ENCODE data around the gene SUSD1.
"Not testable (repeated sequence)": the region's sequence is repeated elsewhere in the genome, so short reads cannot be mapped to it uniquely, and the experiment has no call there.

SUSD1 gene

GRCh38 chr9:112129246-112129645, 45.9 kb downstream of the SUSD1 start:
- no peak for DNase-seq (ENCODE audit: low read depth in 2 of 2)

- not testable (repeated sequence) for DNase-seq (ENCODE audit: low read depth in 2 of 2)
These were observed 46.7 kb downstream of the SUSD1 start for GRCh38 chr9:112128399-112128798.

GRCh38 chr9:112127281-112127680, 47.8 kb downstream of the SUSD1 start:
- no peak for DNase-seq (ENCODE audit: low read depth in 2 of 2)

DNA sequence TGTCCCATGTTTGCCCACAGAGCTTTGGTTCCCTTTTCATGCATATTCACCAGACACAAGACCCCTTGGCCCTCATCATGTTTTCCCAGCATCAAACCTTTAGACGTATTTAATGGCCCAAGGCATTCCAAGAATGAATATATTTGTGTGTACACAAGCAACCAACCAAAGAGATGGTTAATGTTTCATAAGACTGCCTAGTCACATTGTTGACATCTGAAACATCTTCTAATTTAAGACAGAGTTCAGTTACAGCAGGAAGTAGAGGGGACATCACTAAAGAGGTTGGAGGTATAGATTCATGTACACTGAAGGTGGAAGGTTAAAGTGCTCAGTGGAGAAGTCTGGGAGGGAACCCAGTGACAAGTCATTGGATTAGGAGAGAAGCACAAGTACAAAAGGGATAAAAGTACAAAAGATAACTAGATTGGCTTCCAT, 49.1 kb downstream of the SUSD1 start:
- no peak for DNase-seq (ENCODE audit: low read depth in 2 of 2)

DNA sequence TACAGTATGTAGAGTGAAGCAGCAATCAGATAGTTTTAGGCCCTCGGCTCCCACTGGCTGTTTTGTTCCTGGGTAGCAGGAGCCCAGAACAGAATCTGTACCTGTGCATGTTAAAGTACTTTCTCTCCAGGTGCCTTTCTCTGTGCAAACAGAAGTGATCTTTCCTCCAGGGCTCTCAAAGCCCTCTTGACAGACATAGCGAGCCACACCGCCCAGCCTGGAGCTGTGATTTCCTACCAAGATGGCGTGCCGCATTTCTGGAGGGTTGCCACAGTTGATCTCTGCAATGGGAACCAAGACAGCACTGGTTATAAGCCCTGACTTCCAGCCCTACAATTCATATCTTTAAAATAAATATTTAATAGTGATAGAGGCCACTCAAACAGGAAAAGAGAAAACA, 50.9 kb downstream of the SUSD1 start:
- DNase-seq (ENCODE audit: low read depth in 2 of 2) = no peak

- no peak for DNase-seq (ENCODE audit: low read depth in 2 of 2)
These were observed 53.5 kb downstream of the SUSD1 start for GRCh38 chr9:112121633-112122032.

DNA sequence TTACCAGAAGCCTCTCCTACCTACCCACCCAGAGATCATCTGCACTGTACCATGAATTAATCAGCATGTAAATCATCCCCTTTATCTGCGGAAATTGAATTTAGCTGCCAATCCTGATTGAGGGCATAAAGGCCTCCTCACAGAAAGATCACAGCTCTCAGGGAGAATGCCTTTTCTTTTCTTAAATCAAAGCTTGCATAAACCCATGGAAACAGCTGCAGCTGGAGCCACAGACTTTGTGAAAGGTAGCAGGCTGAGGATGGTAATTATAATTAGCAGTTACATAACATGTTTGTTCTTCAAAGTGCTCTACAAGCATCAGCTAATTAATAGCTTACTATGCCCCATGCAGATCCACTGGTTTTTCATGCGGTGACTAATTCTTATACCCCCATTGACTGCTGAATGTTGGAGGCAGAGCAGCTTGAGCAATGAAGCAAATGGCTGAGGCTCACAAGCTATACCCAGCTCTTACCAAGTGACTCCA, 54.6 kb downstream of the SUSD1 start:
- DNase-seq (ENCODE audit: low read depth in 2 of 2) = no peak

DNA sequence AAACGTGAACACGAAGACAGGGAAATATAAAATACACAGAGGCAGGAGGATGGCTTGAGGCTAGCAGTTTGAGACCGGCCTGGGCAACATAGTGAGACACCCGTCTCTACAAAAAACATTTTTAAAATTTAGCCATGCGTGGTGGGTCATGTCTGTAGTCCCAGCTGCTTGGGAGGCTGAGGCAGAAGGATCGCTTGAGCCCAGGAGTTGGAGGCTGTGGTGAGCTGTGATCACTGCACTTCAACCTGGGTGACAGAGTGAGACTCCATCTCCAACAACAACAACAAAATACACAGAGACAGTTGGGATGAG, 55.1 kb downstream of the SUSD1 start:
- no peak for DNase-seq (ENCODE audit: low read depth in 2 of 2)

DNA sequence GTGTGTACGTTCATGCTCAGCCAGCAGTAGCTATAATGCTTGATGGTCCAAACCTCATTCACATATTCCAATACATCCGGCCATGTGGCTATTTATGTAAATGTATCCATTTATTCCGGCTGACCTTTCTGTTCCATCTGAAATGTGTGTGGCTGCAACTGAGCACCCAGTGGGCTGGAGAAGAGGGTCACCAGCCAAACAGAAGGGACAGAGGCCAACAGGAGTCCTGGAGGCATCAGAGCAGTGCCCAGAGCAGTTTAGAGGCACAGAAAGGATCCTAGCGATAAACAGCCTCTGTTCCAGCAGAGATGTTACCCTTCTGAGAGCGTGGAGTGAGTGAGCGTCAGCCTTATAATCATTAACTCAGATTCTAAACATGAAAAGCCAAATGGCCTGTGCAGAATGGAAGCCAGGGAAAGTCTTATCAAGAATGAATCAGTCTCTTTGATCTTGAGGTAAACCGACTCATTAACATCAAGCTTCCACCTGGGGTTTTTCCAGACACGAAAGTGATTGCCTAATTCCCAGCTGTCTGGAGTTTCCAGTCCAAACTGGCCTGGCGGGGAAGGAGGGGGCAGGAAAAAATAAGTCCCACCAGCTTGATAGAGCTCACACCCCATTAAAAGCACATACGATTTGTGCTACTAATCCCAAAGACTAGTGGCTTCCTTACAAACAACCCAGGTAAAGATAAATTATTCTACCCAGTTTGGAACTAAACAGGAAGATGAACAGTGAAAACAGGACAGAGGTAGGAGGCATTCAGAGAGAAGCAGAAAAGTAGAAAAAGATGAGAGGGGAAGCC, 55.7 kb downstream of the SUSD1 start:
- no peak for DNase-seq (ENCODE audit: low read depth in 2 of 2)

GRCh38 chr9:112118009-112118408, 57.1 kb downstream of the SUSD1 start:
- no peak for DNase-seq (ENCODE audit: low read depth in 2 of 2)

GRCh38 chr9:112115970-112116753, 58.9 kb downstream of the SUSD1 start:
- no peak for DNase-seq (ENCODE audit: low read depth in 2 of 2)

DNA sequence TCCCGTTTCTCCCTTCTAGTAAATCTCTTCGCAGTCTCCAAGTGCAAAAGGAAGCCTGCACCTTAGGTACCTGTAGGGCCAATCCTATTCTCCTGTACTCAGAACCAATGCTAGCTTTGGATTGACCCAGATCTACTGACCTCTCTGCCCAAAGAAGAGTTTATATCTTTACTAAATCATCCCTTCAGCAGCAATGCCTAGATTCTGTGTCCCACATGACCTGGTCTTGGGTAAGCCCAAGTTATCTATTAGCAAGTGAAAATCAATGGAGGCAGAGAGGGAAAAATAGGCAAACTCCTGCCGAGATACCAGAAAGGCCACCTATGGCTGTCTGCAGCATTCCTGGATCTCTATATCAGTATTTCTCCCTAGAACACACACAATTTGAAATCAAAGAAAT, 60.0 kb downstream of the SUSD1 start:
- no peak for DNase-seq (ENCODE audit: low read depth in 2 of 2)

GRCh38 chr9:112112941-112113681, 62.0 kb downstream of the SUSD1 start:
- DNase-seq (ENCODE audit: low read depth in 2 of 2) = no peak

- no peak for DNase-seq (ENCODE audit: low read depth in 2 of 2)
These were observed 62.6 kb downstream of the SUSD1 start for GRCh38 chr9:112112519-112112918.

DNA sequence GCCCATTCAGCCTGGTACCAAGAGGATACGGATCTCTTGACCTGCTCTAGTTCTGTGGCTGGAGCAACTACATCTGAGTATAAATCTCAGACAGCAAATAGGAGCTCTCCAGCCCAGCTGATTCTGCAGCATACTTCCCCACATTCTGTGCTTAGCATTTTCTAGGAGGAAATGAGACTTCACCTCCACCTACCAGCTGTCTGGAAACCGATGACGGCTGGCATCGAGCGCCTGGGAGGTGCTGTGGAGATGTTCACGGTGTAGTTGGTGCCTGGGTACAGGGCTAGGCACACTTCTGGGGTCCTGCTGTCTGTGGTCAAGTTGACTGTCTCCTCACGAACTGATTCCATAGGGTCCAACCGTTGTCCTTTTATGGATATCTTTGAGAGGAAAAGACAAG, 63.6 kb downstream of the SUSD1 start:
- DNase-seq (ENCODE audit: low read depth in 2 of 2) = no peak

DNA sequence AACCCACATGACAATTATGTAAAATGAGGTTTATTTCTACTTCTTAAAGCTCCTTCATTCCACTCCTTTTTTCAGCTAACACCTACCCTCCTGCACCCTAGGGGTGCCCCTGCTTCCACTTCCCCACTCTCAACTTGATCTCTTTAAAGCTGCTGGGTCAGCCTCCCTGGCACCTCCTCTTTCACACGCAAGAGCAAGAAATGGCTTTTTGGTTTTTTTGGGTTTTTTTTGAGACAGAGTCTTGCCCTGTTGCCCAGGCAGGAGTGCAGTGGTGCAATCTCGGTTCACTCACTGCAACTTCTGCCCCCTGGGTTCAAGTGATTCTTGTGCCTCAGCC, 64.4 kb downstream of the SUSD1 start:
- DNase-seq (ENCODE audit: low read depth in 2 of 2) = no peak

- no peak for DNase-seq (ENCODE audit: low read depth in 2 of 2)
These were observed 64.9 kb downstream of the SUSD1 start for GRCh38 chr9:112110094-112110776.

GRCh38 chr9:112104901-112105300, 70.2 kb downstream of the SUSD1 start:
- no peak for DNase-seq (ENCODE audit: low read depth in 2 of 2)

- no peak for DNase-seq (ENCODE audit: low read depth in 2 of 2)
These were observed 70.7 kb downstream of the SUSD1 start for GRCh38 chr9:112104401-112104800.

GRCh38 chr9:112103405-112103804, 71.7 kb downstream of the SUSD1 start:
- DNase-seq (ENCODE audit: low read depth in 2 of 2) = no peak

DNA sequence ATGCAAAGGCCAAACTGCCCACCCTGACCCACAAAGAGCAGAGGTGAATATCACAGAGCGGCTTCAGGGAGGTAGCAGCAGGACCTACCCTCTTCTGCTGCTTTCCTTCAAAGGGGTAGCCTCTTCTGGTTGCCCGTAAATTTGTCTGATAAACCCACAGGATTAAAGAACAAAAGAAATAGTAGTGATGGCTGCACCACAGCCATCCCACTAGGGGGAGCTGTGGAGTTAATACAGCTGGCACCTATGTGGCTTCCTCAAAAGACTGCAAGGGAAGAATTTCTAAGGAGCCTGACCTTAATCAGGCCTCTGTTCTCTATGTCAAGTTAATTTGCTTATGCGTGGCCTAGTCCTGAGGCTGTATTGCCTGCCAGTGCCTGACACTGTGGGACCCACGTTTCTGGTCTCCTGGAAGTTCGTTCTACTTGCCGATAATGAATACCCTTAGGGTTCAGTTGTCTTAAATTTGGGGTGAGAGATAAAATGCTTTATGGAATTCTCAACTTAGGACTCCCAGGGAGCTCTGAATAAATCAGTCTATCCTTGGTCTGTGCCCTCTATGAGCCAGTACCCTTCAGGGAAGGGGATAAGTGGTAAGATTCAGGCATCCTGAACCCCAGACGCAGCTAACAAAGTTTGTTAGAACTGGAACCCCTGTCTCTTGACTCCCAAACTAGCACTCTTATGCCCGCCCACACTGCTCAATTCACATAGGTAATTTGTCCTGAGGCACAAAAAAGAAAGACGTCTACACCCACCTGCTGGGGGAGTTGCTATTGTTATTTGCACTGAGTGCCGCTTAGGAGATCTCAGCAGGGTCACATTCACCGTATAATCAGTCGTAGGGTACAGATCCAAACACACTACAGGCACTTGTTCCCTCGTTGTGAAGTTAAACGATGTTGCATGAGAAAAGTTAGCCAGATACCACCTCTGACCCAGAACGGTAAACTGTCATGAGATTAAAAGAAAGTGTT, 77.1 kb downstream of the SUSD1 start:
- DNase-seq (ENCODE audit: low read depth in 2 of 2) = peak; percentile 27 to 47
